Mesodermal cell (in vitro differentiated cells): ENCODE data around the gene KIRREL3.
A peak's percentile ranks its signal among the peaks of the same experiment; 100 is the strongest.

ENCODE experiments used
- H3K27ac ChIP-seq: 2 replicates; pipeline ENCODE4 v1.7.0; 2013; ENCODE audit warnings: mild to moderate bottlenecking, low read depth, low read length, moderate library complexity; ENCODE audit not compliant: severe bottlenecking
- H3K36me3 ChIP-seq: 2 replicates; pipeline ENCODE4 v1.7.1; 2013; ENCODE audit warnings: mild to moderate bottlenecking, low read length, moderate library complexity; ENCODE audit not compliant: control insufficient read depth, insufficient read depth
- H3K4me1 ChIP-seq: one replicate; pipeline ENCODE4 v1.7.1; 2013; ENCODE audit warnings: mild to moderate bottlenecking, low read length; ENCODE audit not compliant: insufficient read depth, control insufficient read depth, poor library complexity, severe bottlenecking
- H3K4me3 ChIP-seq: 2 replicates; pipeline ENCODE4 v1.7.0; 2013; ENCODE audit warnings: low read length, control low read depth, mild to moderate bottlenecking; ENCODE audit not compliant: insufficient read depth, poor library complexity, severe bottlenecking; ENCODE audit errors: extremely low read depth
- H3K9me3 ChIP-seq: 2 replicates; pipeline ENCODE4 v1.7.1; 2013; ENCODE audit warnings: mild to moderate bottlenecking, low read length, moderate library complexity; ENCODE audit not compliant: control insufficient read depth
- WGBS, 2 experiments: methylation state at CpG; one replicate each; pipeline ENCODE4 v1.1.5; 2013; ENCODE audit warnings: missing lambda C conversion rate in 2 of 2; ENCODE audit not compliant: insufficient coverage in 2 of 2; 5-methylcytosine and 5-hydroxymethylcytosine counted together

KIRREL3 gene

GRCh38 chr11:126456089-126456488, 544.5 kb downstream of the KIRREL3 start:
- Histone ChIP-seq H3K27ac (peak overlapping the region; percentile 53), H3K9me3 (no peaks in the 10 kb centered on the region), H3K36me3 (no peaks in the 10 kb centered on the region), H3K4me3 (no peak overlapping the region), H3K4me1 (no peaks in the 10 kb centered on the region)
- WGBS, 2 experiments, result 93 to 95% methylated on average over 13 to 15 of the region's 15 CpGs

- 69 to 89% methylated on average over 12 to 21 of the region's 24 CpGs for WGBS, 2 experiments
- Histone ChIP-seq H3K27ac (no peak overlapping the region), H3K9me3 (no peaks in the 10 kb centered on the region), H3K36me3 (no peaks in the 10 kb centered on the region), H3K4me1 (no peaks in the 10 kb centered on the region), H3K4me3 (no peak overlapping the region)
Observed at GRCh38 chr11:126452241-126453101, 548.1 kb downstream of the KIRREL3 start.

GRCh38 chr11:126451211-126451802, 549.3 kb downstream of the KIRREL3 start:
- no peak overlapping the region for H3K27ac ChIP-seq
- no peaks in the 10 kb centered on the region for H3K36me3 ChIP-seq
- 91 to 93% methylated on average over 8 to 12 of the region's 15 CpGs for WGBS, 2 experiments
- no peaks in the 10 kb centered on the region for H3K9me3 ChIP-seq
- no peak overlapping the region for H3K4me3 ChIP-seq
- no peaks in the 10 kb centered on the region for H3K4me1 ChIP-seq

GRCh38 chr11:126450806-126451205, 549.8 kb downstream of the KIRREL3 start:
- no peaks in the 10 kb centered on the region for H3K9me3 ChIP-seq
- no peaks in the 10 kb centered on the region for H3K36me3 ChIP-seq
- WGBS, 2 experiments, result 91% methylated on average over 9 to 11 of the region's 11 CpGs
- H3K4me3 ChIP-seq, result no peak overlapping the region
- H3K27ac ChIP-seq, result no peak overlapping the region
- H3K4me1 ChIP-seq, result no peaks in the 10 kb centered on the region

- Histone ChIP-seq H3K9me3 (no peaks in the 10 kb centered on the region), H3K4me3 (no peak overlapping the region), H3K4me1 (no peaks in the 10 kb centered on the region), H3K27ac (no peak overlapping the region), H3K36me3 (no peaks in the 10 kb centered on the region)
- WGBS, 2 experiments, result 81 to 87% methylated on average over 5 to 7 of the region's 7 CpGs
Observed at GRCh38 chr11:126450198-126450597, 550.4 kb downstream of the KIRREL3 start.

- WGBS, 2 experiments, result 86 to 94% methylated on average over 6 to 9 of the region's 10 CpGs
- Histone ChIP-seq H3K36me3 (no peaks in the 10 kb centered on the region), H3K4me3 (no peak overlapping the region), H3K9me3 (no peaks in the 10 kb centered on the region), H3K27ac (no peak overlapping the region), H3K4me1 (no peaks in the 10 kb centered on the region)
Observed at GRCh38 chr11:126446581-126446980, 554.0 kb downstream of the KIRREL3 start.

- Histone ChIP-seq H3K4me1 (peaks cover 8% of the 10 kb centered on the region), H3K4me3 (no peak overlapping the region), H3K9me3 (no peaks in the 10 kb centered on the region), H3K27ac (no peak overlapping the region), H3K36me3 (no peaks in the 10 kb centered on the region)
- 85 to 94% methylated on average over 6 of the region's 7 CpGs for WGBS, 2 experiments
Observed at GRCh38 chr11:126444072-126444471, 556.5 kb downstream of the KIRREL3 start.

- Histone ChIP-seq H3K27ac (no peak overlapping the region), H3K36me3 (no peaks in the 10 kb centered on the region), H3K9me3 (no peaks in the 10 kb centered on the region), H3K4me3 (no peak overlapping the region), H3K4me1 (peaks cover 8% of the 10 kb centered on the region)
- 75 to 83% methylated on average over 12 to 13 of the region's 13 CpGs for WGBS, 2 experiments
Observed at GRCh38 chr11:126443120-126443519, 557.5 kb downstream of the KIRREL3 start.

- H3K9me3 ChIP-seq, result no peaks in the 10 kb centered on the region
- 5 to 6% methylated on average over 13 to 15 of the region's 21 CpGs for WGBS, 2 experiments
Observed at GRCh38 chr11:126440792-126441514, 559.6 kb downstream of the KIRREL3 start.

GRCh38 chr11:126440276-126440675, 560.3 kb downstream of the KIRREL3 start:
- no peak overlapping the region for H3K4me3 ChIP-seq
- peaks cover 11% of the 10 kb centered on the region for H3K4me1 ChIP-seq
- H3K9me3 ChIP-seq, result no peaks in the 10 kb centered on the region
- H3K27ac ChIP-seq, result no peak overlapping the region
- no peaks in the 10 kb centered on the region for H3K36me3 ChIP-seq
- 90 to 92% methylated on average over 21 of the region's 22 CpGs for WGBS, 2 experiments

More at GRCh38 chr11:126440792-126441514, 559.6 kb downstream of the KIRREL3 start:
- no peak overlapping the region for H3K4me3 ChIP-seq
- H3K36me3 ChIP-seq, result no peaks in the 10 kb centered on the region
- H3K4me1 ChIP-seq, result peaks cover 8% of the 10 kb centered on the region
- H3K27ac ChIP-seq, result no peak overlapping the region
